22Rv1 (cell line): ENCODE data around the gene MC5R.

ENCODE experiments used
- H3K27ac ChIP-seq: fragments of 450-650 bp; 2 replicates; pipeline ENCODE4 v1.5.1; 2017
- CTCF ChIP-seq: fragments of 450-650 bp; IDR thresholded peaks from 2 replicates; pipeline ENCODE4 v1.5.1; 2017; ENCODE audit warnings: mild to moderate bottlenecking
- ZFX ChIP-seq: fragments of 450-650 bp; IDR thresholded peaks from 2 replicates; pipeline ENCODE4 v1.6.1; 2017; ENCODE audit warnings: antibody characterized with exemption, borderline replicate concordance

Gene MC5R

GRCh38 chr18:13811993-13812392 is 12.0 kb upstream of the MC5R start:
- TF ChIP-seq CTCF (peak; percentile 31), ZFX (no peak)

GRCh38 chr18:13813271-13813849 is 10.6 kb upstream of the MC5R start:
- no peak for TF ChIP-seq ZFX
- TF ChIP-seq CTCF = peak; percentile 90

More at GRCh38 chr18:13811993-13812392, 12.0 kb upstream of the MC5R start:
- H3K27ac ChIP-seq = no peak overlapping the region

GRCh38 chr18:13826209-13826608 is 2.3 kb downstream of the MC5R start:
- no peak for TF ChIP-seq ZFX
- TF ChIP-seq CTCF = no peak
- H3K27ac ChIP-seq = no peak overlapping the region

More at GRCh38 chr18:13813271-13813849, 10.6 kb upstream of the MC5R start:
- H3K27ac ChIP-seq = no peak overlapping the region

- peak; percentile 55 for TF ChIP-seq CTCF
- no peak for TF ChIP-seq ZFX
- H3K27ac ChIP-seq = no peak overlapping the region
These were observed 8.0 kb downstream of the MC5R start for GRCh38 chr18:13831864-13832508.

- no peak for TF ChIP-seq CTCF
- no peak for TF ChIP-seq ZFX
- H3K27ac ChIP-seq = no peak overlapping the region
These were observed 10.6 kb downstream of the MC5R start for GRCh38 chr18:13834496-13835015.

- H3K27ac ChIP-seq = no peak overlapping the region
- TF ChIP-seq CTCF = no peak
- TF ChIP-seq ZFX = no peak
These were observed 11.3 kb downstream of the MC5R start for GRCh38 chr18:13835202-13835601.

GRCh38 chr18:13836559-13836958 is 12.6 kb downstream of the MC5R start:
- no peak overlapping the region for H3K27ac ChIP-seq
- TF ChIP-seq CTCF (no peak), ZFX (no peak)
